ENCODE results near the gene SEL1L2. TPM values are rescaled to one million over a fixed set of nuclear protein-coding genes. Genes with fewer than 3 reads are reported as not detected.

SEL1L2 gene
- total RNA-seq, 4 donors from 2014 or later: not detected

GRCh38 chr20:13868331-13868730 is 122.1 kb downstream of the SEL1L2 start:
- Histone ChIP-seq H3K4me3 (no peak overlapping the region), H3K27ac (replicated peaks in 1 of 4) (peak overlapping the region in 3 of 4 donors; percentile 43 to 80 (median 79)), H3K9me3 (no peaks in the 10 kb centered on the region), H3K4me1 (peaks cover 0 to 46% (median 36%) of the 10 kb centered on the region in 4 donors), H3K27me3 (no peaks in the 10 kb centered on the region), H3K36me3 (no peaks in the 10 kb centered on the region)
- peak; percentile 64 for DNase-seq (ENCODE audit: extremely low spot score)
- WGBS: 56% methylated on average over 4 of the region's 4 CpGs
- no peak for TF ChIP-seq CTCF (IDR thresholded peaks at IDR 0.05)
- peak in 1 of 2 donors; percentile 39 for TF ChIP-seq POLR2AphosphoS5 (IDR thresholded peaks at IDR 0.05)
- intact Hi-C loops (cut with DNase I): no loop called here

- 13% methylated on average over 5 of the region's 5 CpGs for whole genome bisulfite sequencing
- intact Hi-C loops (cut with DNase I): no loop called here
- peak; percentile 89 for DNase-seq (ENCODE audit: extremely low spot score)
- no peaks in the 10 kb centered on the region for H3K27me3 ChIP-seq
- peaks cover 0 to 46% (median 36%) of the 10 kb centered on the region in 4 donors for H3K4me1 ChIP-seq
- no peaks in the 10 kb centered on the region for H3K9me3 ChIP-seq
- no peaks in the 10 kb centered on the region for H3K36me3 ChIP-seq
- TF ChIP-seq EP300 (IDR thresholded peaks at IDR 0.05) (no peak), POLR2AphosphoS5 (IDR thresholded peaks at IDR 0.05) (peak in 1 of 2 donors; percentile 53)
- no peak overlapping the region for H3K4me3 ChIP-seq
- peak overlapping the region; percentile 68 to 82 (median 80) for H3K27ac ChIP-seq (replicated peaks in 1 of 4)
These were observed 124.5 kb downstream of the SEL1L2 start for GRCh38 chr20:13865791-13866351.

- H3K27me3 ChIP-seq: no peaks in the 10 kb centered on the region
- TF ChIP-seq CTCF (IDR thresholded peaks at IDR 0.05) (no peak), POLR2AphosphoS5 (IDR thresholded peaks at IDR 0.05) (no peak), POLR2A (IDR thresholded peaks at IDR 0.05; ENCODE audit: low read depth) (no peak), EP300 (IDR thresholded peaks at IDR 0.05) (no peak)
- no peak overlapping the region for H3K4me3 ChIP-seq
- peak overlapping the region; percentile 68 to 82 (median 80) for H3K27ac ChIP-seq (replicated peaks in 1 of 4)
- H3K9me3 ChIP-seq: no peaks in the 10 kb centered on the region
- DNase-seq (ENCODE audit: extremely low spot score): peak; percentile 3
- peaks cover 0 to 43% (median 35%) of the 10 kb centered on the region in 4 donors for H3K4me1 ChIP-seq
- no peaks in the 10 kb centered on the region for H3K36me3 ChIP-seq
- intact Hi-C loops (cut with DNase I): no loop called here
- 75% methylated on average over 2 of the region's 2 CpGs for WGBS
These were observed 125.3 kb downstream of the SEL1L2 start for GRCh38 chr20:13865156-13865555.

GRCh38 chr20:13863244-13863643 is 127.2 kb downstream of the SEL1L2 start:
- no peak for DNase-seq (ENCODE audit: extremely low spot score)
- Histone ChIP-seq H3K9me3 (no peaks in the 10 kb centered on the region), H3K36me3 (no peaks in the 10 kb centered on the region), H3K4me3 (no peak overlapping the region), H3K4me1 (peaks cover 0 to 33% (median 26%) of the 10 kb centered on the region in 4 donors), H3K27ac (replicated peaks in 1 of 4) (no peak overlapping the region), H3K27me3 (no peaks in the 10 kb centered on the region)
- WGBS: 80% methylated on average over 1 of the region's 1 CpG
- TF ChIP-seq EP300 (IDR thresholded peaks at IDR 0.05) (no peak), CTCF (IDR thresholded peaks at IDR 0.05) (no peak), POLR2A (IDR thresholded peaks at IDR 0.05; ENCODE audit: low read depth) (no peak), POLR2AphosphoS5 (IDR thresholded peaks at IDR 0.05) (no peak)
- intact Hi-C loops (cut with DNase I): no loop called here

- 86% methylated on average over 2 of the region's 2 CpGs for WGBS
- DNase-seq (ENCODE audit: extremely low spot score): no peak
- intact Hi-C loops (cut with DNase I): no loop called here
- TF ChIP-seq EP300 (IDR thresholded peaks at IDR 0.05) (no peak), POLR2AphosphoS5 (IDR thresholded peaks at IDR 0.05) (no peak), POLR2A (IDR thresholded peaks at IDR 0.05; ENCODE audit: low read depth) (no peak), CTCF (IDR thresholded peaks at IDR 0.05) (no peak)
- Histone ChIP-seq H3K9me3 (no peaks in the 10 kb centered on the region), H3K36me3 (no peaks in the 10 kb centered on the region), H3K27me3 (no peaks in the 10 kb centered on the region), H3K4me1 (peaks cover 0 to 43% (median 34%) of the 10 kb centered on the region in 4 donors), H3K27ac (replicated peaks in 1 of 4) (no peak overlapping the region), H3K4me3 (no peak overlapping the region)
These were observed 128.2 kb downstream of the SEL1L2 start for GRCh38 chr20:13862245-13862644.
